Fibroblast of lung (primary cell): ENCODE measurements around the gene ABHD10.

Source experiments
- EZH2 ChIP-seq: IDR thresholded peaks from 2 replicates; pipeline ENCODE4 v1.5.1; 2012; ENCODE audit warnings: low read length, control low read depth, mild to moderate bottlenecking; ENCODE audit errors: missing control alignments
- TF ChIP-seq, protein P1 (sequence below), 2 donors: IDR thresholded peaks in 1 of 2; conservative IDR thresholded peaks in 1 of 2; 1 replicate in 1 of 2; 2 replicates in 1 of 2; pipeline ENCODE4 v1.5.1; 2011 to 2012; ENCODE audit warnings: low read length in 2 of 2, control low read depth in 1 of 2, inconsistent platforms in 1 of 2, low read depth in 1 of 2, mild to moderate bottlenecking in 1 of 2

DNA sequence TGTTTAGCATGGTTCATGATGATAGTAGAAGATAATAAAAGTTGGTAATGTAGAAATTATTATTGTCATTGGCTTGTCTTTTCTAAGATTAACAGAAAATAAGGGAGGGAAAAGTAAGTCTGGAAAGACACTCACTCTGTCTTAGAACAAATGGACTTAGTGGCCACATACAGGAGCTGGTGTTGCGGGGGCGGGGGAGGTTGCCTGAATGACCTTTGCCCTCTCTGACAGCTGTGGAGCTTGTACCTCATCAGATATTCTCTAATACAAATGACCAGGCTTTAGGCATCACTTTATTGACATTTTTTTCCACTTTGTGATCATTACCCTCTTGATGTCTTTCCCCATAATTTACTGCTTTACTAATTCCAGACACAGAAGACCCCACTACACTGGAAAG, 25.8 kb downstream of the ABHD10 start:
- TF ChIP-seq, protein P1, sequence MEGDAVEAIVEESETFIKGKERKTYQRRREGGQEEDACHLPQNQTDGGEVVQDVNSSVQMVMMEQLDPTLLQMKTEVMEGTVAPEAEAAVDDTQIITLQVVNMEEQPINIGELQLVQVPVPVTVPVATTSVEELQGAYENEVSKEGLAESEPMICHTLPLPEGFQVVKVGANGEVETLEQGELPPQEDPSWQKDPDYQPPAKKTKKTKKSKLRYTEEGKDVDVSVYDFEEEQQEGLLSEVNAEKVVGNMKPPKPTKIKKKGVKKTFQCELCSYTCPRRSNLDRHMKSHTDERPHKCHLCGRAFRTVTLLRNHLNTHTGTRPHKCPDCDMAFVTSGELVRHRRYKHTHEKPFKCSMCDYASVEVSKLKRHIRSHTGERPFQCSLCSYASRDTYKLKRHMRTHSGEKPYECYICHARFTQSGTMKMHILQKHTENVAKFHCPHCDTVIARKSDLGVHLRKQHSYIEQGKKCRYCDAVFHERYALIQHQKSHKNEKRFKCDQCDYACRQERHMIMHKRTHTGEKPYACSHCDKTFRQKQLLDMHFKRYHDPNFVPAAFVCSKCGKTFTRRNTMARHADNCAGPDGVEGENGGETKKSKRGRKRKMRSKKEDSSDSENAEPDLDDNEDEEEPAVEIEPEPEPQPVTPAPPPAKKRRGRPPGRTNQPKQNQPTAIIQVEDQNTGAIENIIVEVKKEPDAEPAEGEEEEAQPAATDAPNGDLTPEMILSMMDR (conservative IDR thresholded peaks at IDR 0.05 in 1 of 2, IDR thresholded peaks at IDR 0.05 in 1 of 2; ENCODE audit: low read depth in 1 of 2, low read length in 2 of 2) = no peak
- no peak for TF ChIP-seq EZH2
